ENCODE measurements around the gene NFAT5. TPM values are rescaled to one million over a fixed set of nuclear protein-coding genes. Genes with fewer than 3 reads are reported as not detected.
A peak's percentile ranks its signal among the peaks of the same experiment; 100 is the strongest.

Gene NFAT5
- total RNA-seq, 2 donors from 2014 or later: 87.1 to 94.6 TPM

GRCh38 chr16:69593751-69594255 lies 28.0 kb downstream of the NFAT5 start:
- H3K4me1 Mint-ChIP-seq (ENCODE audit: low read depth): peaks cover 71% of the 10 kb centered on the region
- H3K4me3 Mint-ChIP-seq: no peak overlapping the region
- H3K9me3 Mint-ChIP-seq: no peaks in the 10 kb centered on the region
- ATAC-seq (replicated peaks in 1 of 2): no peak
- no peaks in the 10 kb centered on the region for H3K27me3 Mint-ChIP-seq (ENCODE audit: low read depth)
- no peak for DNase-seq
- peaks cover 0 to 5% of the 10 kb centered on the region in 2 donors for H3K36me3 Mint-ChIP-seq (ENCODE audit: insufficient read depth in 2 of 2)
- H3K27ac Mint-ChIP-seq: no peak overlapping the region

- Mint-ChIP-seq H3K9me3 (no peaks in the 10 kb centered on the region), H3K36me3 (ENCODE audit: insufficient read depth in 2 of 2) (peaks cover 2 to 8% of the 10 kb centered on the region in 2 donors), H3K4me3 (peak overlapping the region; percentile 6 to 66), H3K27ac (peak overlapping the region; percentile 64), H3K27me3 (ENCODE audit: low read depth) (no peaks in the 10 kb centered on the region), H3K4me1 (ENCODE audit: low read depth) (peaks cover 71% of the 10 kb centered on the region)
- DNase-seq: no peak
- ATAC-seq (replicated peaks in 1 of 2): peak in 1 of 2 donors; percentile 51
Observed at GRCh38 chr16:69595127-69596036, 29.6 kb downstream of the NFAT5 start.

- Mint-ChIP-seq H3K4me1 (ENCODE audit: low read depth) (peaks cover 61% of the 10 kb centered on the region), H3K9me3 (no peaks in the 10 kb centered on the region), H3K4me3 (no peak overlapping the region), H3K27ac (peak overlapping the region; percentile 7), H3K36me3 (ENCODE audit: insufficient read depth in 2 of 2) (peaks cover 2 to 8% of the 10 kb centered on the region in 2 donors), H3K27me3 (ENCODE audit: low read depth) (no peaks in the 10 kb centered on the region)
- ATAC-seq (replicated peaks in 1 of 2) (no peak), DNase-seq (no peak)
Observed at GRCh38 chr16:69596801-69597200, 31.0 kb downstream of the NFAT5 start.

- ATAC-seq (replicated peaks in 1 of 2): no peak
- DNase-seq: no peak
- Mint-ChIP-seq H3K4me3 (no peak overlapping the region), H3K27ac (no peak overlapping the region), H3K36me3 (ENCODE audit: insufficient read depth in 2 of 2) (peaks cover 2 to 9% of the 10 kb centered on the region in 2 donors), H3K9me3 (no peaks in the 10 kb centered on the region), H3K4me1 (ENCODE audit: low read depth) (peaks cover 52% of the 10 kb centered on the region), H3K27me3 (ENCODE audit: low read depth) (no peaks in the 10 kb centered on the region)
Observed at GRCh38 chr16:69598045-69598444, 32.3 kb downstream of the NFAT5 start.

DNA sequence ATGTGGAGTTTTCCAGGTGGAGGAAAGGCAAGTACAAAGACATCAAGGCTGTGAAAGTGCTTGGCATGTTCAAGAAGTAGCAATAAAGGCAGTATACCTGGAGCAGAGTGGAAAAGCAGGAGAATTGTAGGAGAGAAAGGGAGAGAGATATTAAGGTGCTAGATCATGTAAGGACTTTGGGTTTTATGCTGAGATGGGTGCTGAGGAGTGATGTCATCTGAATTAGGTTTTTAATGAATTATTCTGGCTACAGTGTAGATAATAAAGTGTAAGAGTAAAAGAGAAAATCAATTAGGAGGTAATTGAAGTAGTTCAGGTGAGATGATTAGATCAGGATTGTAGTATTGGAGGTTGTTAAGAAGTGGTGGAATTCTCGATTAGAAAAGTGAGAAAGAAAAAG lies 34.0 kb downstream of the NFAT5 start:
- ATAC-seq (replicated peaks in 1 of 2) (no peak), DNase-seq (no peak)
- no peak overlapping the region for H3K4me3 Mint-ChIP-seq
- H3K4me1 Mint-ChIP-seq (ENCODE audit: low read depth): peaks cover 37% of the 10 kb centered on the region
- no peaks in the 10 kb centered on the region for H3K9me3 Mint-ChIP-seq
- H3K36me3 Mint-ChIP-seq (ENCODE audit: insufficient read depth in 2 of 2): peaks cover 4 to 7% of the 10 kb centered on the region in 2 donors
- no peaks in the 10 kb centered on the region for H3K27me3 Mint-ChIP-seq (ENCODE audit: low read depth)
- no peak overlapping the region for H3K27ac Mint-ChIP-seq

- H3K4me1 Mint-ChIP-seq (ENCODE audit: low read depth): peaks cover 32% of the 10 kb centered on the region
- no peak for DNase-seq
- no peak overlapping the region for H3K27ac Mint-ChIP-seq
- no peaks in the 10 kb centered on the region for H3K27me3 Mint-ChIP-seq (ENCODE audit: low read depth)
- H3K36me3 Mint-ChIP-seq (ENCODE audit: insufficient read depth in 2 of 2): peaks cover 5 to 7% of the 10 kb centered on the region in 2 donors
- H3K4me3 Mint-ChIP-seq: no peak overlapping the region
- no peak for ATAC-seq (replicated peaks in 1 of 2)
- no peaks in the 10 kb centered on the region for H3K9me3 Mint-ChIP-seq
Observed at GRCh38 chr16:69600202-69600601, 34.4 kb downstream of the NFAT5 start.

DNA sequence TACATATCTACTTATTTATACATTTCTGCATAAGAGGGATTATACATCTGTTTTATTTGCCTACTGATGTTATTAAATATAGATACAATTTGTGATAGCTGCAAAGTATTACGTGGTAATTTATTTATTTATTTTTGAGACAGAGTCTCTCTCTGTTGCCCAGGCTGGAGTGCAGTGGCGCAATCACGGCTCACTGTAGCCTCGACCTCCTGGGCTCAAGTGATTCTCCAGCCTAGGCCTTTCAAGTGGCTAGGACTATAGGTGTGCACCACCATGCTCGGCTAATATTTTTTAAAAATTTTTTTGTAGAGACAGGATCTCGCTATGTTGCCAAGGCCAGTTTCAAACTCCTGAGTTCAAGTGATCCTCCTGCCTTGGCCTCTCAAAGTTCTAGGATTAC lies 35.5 kb downstream of the NFAT5 start:
- Mint-ChIP-seq H3K4me1 (ENCODE audit: low read depth) (peaks cover 32% of the 10 kb centered on the region), H3K27me3 (ENCODE audit: low read depth) (no peaks in the 10 kb centered on the region), H3K36me3 (ENCODE audit: insufficient read depth in 2 of 2) (peaks cover 5 to 7% of the 10 kb centered on the region in 2 donors), H3K4me3 (no peak overlapping the region), H3K27ac (no peak overlapping the region), H3K9me3 (no peaks in the 10 kb centered on the region)
- no peak for DNase-seq
- no peak for ATAC-seq (replicated peaks in 1 of 2)

- H3K36me3 Mint-ChIP-seq (ENCODE audit: insufficient read depth in 2 of 2): peaks cover 3 to 5% of the 10 kb centered on the region in 2 donors
- ATAC-seq (replicated peaks in 1 of 2) (peak in 1 of 2 donors; percentile 55), DNase-seq (no peak)
- H3K4me3 Mint-ChIP-seq: peak overlapping the region; percentile 43 to 91
- no peaks in the 10 kb centered on the region for H3K27me3 Mint-ChIP-seq (ENCODE audit: low read depth)
- H3K4me1 Mint-ChIP-seq (ENCODE audit: low read depth): peaks cover 51% of the 10 kb centered on the region
- no peaks in the 10 kb centered on the region for H3K9me3 Mint-ChIP-seq
- peak overlapping the region; percentile 94 for H3K27ac Mint-ChIP-seq
Observed at GRCh38 chr16:69606985-69607384, 41.2 kb downstream of the NFAT5 start.

GRCh38 chr16:69607674-69608073 lies 41.9 kb downstream of the NFAT5 start:
- peak in 1 of 2 donors; percentile 17 for ATAC-seq (replicated peaks in 1 of 2)
- peaks cover 58% of the 10 kb centered on the region for H3K4me1 Mint-ChIP-seq (ENCODE audit: low read depth)
- peak overlapping the region; percentile 43 to 91 for H3K4me3 Mint-ChIP-seq
- H3K27ac Mint-ChIP-seq: peak overlapping the region; percentile 94
- no peaks in the 10 kb centered on the region for H3K27me3 Mint-ChIP-seq (ENCODE audit: low read depth)
- peaks cover 3 to 5% of the 10 kb centered on the region in 2 donors for H3K36me3 Mint-ChIP-seq (ENCODE audit: insufficient read depth in 2 of 2)
- DNase-seq: no peak
- no peaks in the 10 kb centered on the region for H3K9me3 Mint-ChIP-seq

GRCh38 chr16:69610356-69610755 lies 44.6 kb downstream of the NFAT5 start:
- ATAC-seq (replicated peaks in 1 of 2): no peak
- H3K27ac Mint-ChIP-seq: no peak overlapping the region
- H3K4me1 Mint-ChIP-seq (ENCODE audit: low read depth): peaks cover 77% of the 10 kb centered on the region
- H3K36me3 Mint-ChIP-seq (ENCODE audit: insufficient read depth in 2 of 2): peaks cover 0 to 4% of the 10 kb centered on the region in 2 donors
- no peak overlapping the region for H3K4me3 Mint-ChIP-seq
- no peaks in the 10 kb centered on the region for H3K9me3 Mint-ChIP-seq
- H3K27me3 Mint-ChIP-seq (ENCODE audit: low read depth): no peaks in the 10 kb centered on the region
- DNase-seq: no peak

DNA sequence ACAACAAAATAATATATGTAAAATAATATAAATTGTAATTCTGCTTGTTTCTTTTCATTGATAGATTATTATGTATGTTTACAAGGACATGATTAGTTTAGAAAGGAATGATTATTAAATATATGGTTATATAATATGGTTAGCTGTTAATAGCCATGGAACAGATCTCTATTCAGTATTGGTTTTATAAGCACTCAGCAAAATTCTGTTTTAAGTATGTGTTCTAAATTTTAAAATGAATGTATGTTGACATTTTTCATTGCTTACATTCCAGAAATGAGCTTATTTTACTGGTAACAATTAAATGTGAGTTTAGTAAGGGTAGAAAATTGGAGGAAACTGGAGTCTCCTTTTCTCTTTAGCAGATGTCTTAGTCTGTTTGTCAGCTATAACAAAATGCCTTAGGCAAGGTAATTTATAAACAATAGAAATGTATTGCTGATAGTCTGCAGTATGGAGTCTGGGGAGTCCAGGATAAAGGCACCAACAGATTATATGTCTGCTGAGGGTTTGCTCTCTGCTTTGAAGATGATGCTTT lies 45.4 kb downstream of the NFAT5 start:
- no peak for ATAC-seq (replicated peaks in 1 of 2)
- Mint-ChIP-seq H3K4me3 (no peak overlapping the region), H3K27me3 (ENCODE audit: low read depth) (no peaks in the 10 kb centered on the region), H3K36me3 (ENCODE audit: insufficient read depth in 2 of 2) (peaks cover 4% of the 10 kb centered on the region in 2 donors), H3K27ac (no peak overlapping the region), H3K9me3 (no peaks in the 10 kb centered on the region), H3K4me1 (ENCODE audit: low read depth) (peaks cover 73% of the 10 kb centered on the region)
- no peak for DNase-seq

DNA sequence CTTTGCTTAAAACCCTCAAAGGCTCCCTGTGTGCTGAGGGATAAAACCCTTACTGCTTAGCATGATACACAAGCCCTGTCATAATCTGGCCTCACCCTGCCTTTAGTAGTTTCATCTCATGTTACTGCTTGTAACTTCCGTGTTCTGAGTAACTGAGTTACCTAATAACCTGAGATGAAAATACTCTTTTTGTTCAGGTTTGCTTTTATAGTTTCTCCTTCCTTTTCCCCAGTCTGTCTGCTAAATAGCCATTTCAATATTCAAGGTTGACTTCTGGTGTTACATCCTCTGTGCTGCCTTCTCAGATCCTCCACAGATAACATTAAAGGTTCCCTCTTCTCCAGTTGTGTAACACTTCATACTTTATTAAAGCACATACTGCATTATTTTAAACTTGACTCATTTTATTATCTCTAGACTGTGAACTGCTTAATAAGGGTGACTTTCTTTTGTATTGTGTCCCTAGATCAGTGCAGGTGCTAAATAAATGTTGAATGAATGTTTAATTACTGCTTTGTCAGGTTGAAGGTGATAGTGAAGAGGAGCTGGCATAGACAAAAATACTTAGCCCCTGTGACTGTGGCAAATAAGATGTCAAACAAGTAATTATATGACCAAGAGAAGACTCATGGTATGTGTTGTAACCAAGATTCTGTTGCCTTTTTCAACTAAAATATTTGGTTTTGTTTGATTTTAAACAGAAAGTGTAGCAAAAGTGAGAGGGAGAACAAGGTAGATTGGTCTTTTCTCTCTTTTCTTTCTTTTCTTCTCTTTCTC lies 47.8 kb downstream of the NFAT5 start:
- peak overlapping the region; percentile 58 for H3K27ac Mint-ChIP-seq
- DNase-seq (no peak), ATAC-seq (replicated peaks in 1 of 2) (peak in 1 of 2 donors; percentile 60)
- no peaks in the 10 kb centered on the region for H3K27me3 Mint-ChIP-seq (ENCODE audit: low read depth)
- H3K4me3 Mint-ChIP-seq: no peak overlapping the region
- no peaks in the 10 kb centered on the region for H3K9me3 Mint-ChIP-seq
- H3K36me3 Mint-ChIP-seq (ENCODE audit: insufficient read depth in 2 of 2): peaks cover 4 to 7% of the 10 kb centered on the region in 2 donors
- H3K4me1 Mint-ChIP-seq (ENCODE audit: low read depth): peaks cover 55% of the 10 kb centered on the region

DNA sequence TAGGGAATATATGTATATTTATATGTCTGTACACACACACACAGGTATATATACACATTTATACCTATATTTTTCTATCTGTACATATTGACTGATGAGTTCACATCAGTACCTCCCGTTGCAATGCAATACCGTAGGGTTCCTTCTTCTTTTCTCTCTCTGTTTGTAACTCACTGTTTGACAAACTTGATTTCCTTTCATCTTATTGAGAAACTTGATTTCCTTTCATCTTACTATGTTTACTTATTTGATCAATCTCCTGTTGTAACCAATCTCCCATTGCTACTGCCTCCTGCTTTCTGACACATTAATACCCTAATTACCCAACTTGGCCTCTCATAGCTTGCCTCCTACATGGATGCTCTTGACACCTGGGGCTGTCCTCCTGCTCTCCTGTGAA lies 49.8 kb downstream of the NFAT5 start:
- peaks cover 4% of the 10 kb centered on the region in 2 donors for H3K36me3 Mint-ChIP-seq (ENCODE audit: insufficient read depth in 2 of 2)
- H3K9me3 Mint-ChIP-seq: no peaks in the 10 kb centered on the region
- no peak overlapping the region for H3K27ac Mint-ChIP-seq
- no peak overlapping the region for H3K4me3 Mint-ChIP-seq
- H3K4me1 Mint-ChIP-seq (ENCODE audit: low read depth): peaks cover 44% of the 10 kb centered on the region
- no peaks in the 10 kb centered on the region for H3K27me3 Mint-ChIP-seq (ENCODE audit: low read depth)
- ATAC-seq (replicated peaks in 1 of 2): no peak
- no peak for DNase-seq
